ENCODE results near the gene WDHD1. TPM values are rescaled to one million over a fixed set of nuclear protein-coding genes. Genes with fewer than 3 reads are reported as not detected.

The WDHD1 gene
- total and polyA plus RNA-seq, 8 donors, result 0.29 to 15.6 (median 1.2) TPM; not detected in 1

GRCh38 chr14:54906075-54906474, 120.8 kb downstream of the WDHD1 start:
- TF ChIP-seq, protein P1, sequence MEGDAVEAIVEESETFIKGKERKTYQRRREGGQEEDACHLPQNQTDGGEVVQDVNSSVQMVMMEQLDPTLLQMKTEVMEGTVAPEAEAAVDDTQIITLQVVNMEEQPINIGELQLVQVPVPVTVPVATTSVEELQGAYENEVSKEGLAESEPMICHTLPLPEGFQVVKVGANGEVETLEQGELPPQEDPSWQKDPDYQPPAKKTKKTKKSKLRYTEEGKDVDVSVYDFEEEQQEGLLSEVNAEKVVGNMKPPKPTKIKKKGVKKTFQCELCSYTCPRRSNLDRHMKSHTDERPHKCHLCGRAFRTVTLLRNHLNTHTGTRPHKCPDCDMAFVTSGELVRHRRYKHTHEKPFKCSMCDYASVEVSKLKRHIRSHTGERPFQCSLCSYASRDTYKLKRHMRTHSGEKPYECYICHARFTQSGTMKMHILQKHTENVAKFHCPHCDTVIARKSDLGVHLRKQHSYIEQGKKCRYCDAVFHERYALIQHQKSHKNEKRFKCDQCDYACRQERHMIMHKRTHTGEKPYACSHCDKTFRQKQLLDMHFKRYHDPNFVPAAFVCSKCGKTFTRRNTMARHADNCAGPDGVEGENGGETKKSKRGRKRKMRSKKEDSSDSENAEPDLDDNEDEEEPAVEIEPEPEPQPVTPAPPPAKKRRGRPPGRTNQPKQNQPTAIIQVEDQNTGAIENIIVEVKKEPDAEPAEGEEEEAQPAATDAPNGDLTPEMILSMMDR (IDR thresholded peaks at IDR 0.05), result no peak
- no peak for TF ChIP-seq POLR2AphosphoS5 (IDR thresholded peaks at IDR 0.05)
- TF ChIP-seq POLR2A (IDR thresholded peaks at IDR 0.05), result no peak
- no peak for TF ChIP-seq EP300 (IDR thresholded peaks at IDR 0.05)
- DNase-seq, result no peak
- no peaks in the 10 kb centered on the region for H3K27me3 ChIP-seq
- H3K36me3 ChIP-seq, result no peaks in the 10 kb centered on the region
- H3K9me3 ChIP-seq, result no peaks in the 10 kb centered on the region
- H3K27ac ChIP-seq, result no peak overlapping the region
- H3K4me1 ChIP-seq, result peaks cover 4 to 15% (median 10%) of the 10 kb centered on the region in 4 donors
- no peak overlapping the region for H3K4me3 ChIP-seq
- intact Hi-C loops (cut with DNase I; ENCODE audit: low total_unique reads), result no loop called here

- H3K36me3 ChIP-seq, result no peaks in the 10 kb centered on the region
- H3K9me3 ChIP-seq, result no peaks in the 10 kb centered on the region
- peak within 1 kb of the TSS; percentile 85 to 98 (median 88) for H3K27ac ChIP-seq
- H3K27me3 ChIP-seq, result no peaks in the 10 kb centered on the region
- H3K4me1 ChIP-seq, result peaks cover 6 to 26% (median 20%) of the 10 kb centered on the region in 4 donors
- DNase-seq, result peak; percentile 86 to 94
- H3K4me3 ChIP-seq, result peak within 1 kb of the TSS; percentile 56 to 96 (median 74)
- WGBS, 5 donors, result 0 to 1% (median 1%) methylated on average over 37 to 83 of the region's 83 CpGs
- intact Hi-C loops (cut with DNase I; ENCODE audit: low total_unique reads), result no loop called here
- TF ChIP-seq EP300 (IDR thresholded peaks at IDR 0.05), result no peak
- peak in 1 of 4 donors; percentile 39 for TF ChIP-seq POLR2A (IDR thresholded peaks at IDR 0.05)
- TF ChIP-seq, protein P1 (IDR thresholded peaks at IDR 0.05), result peak in 4 of 7 experiments; percentile 13 to 57 (median 47)
- peak; percentile 4 to 94 (median 88) for TF ChIP-seq POLR2AphosphoS5 (IDR thresholded peaks at IDR 0.05)
Observed at GRCh38 chr14:54902521-54903420, 124.1 kb downstream of the WDHD1 start, which contains the start of gene GCH1. Gene GCH1, minus strand, starts transcription at chr14:54902826. Its CDS starts 163 bp downstream, at chr14:54902663.

- H3K4me3 ChIP-seq, result peak overlapping the region; percentile 56 to 96 (median 74)
- H3K9me3 ChIP-seq, result no peaks in the 10 kb centered on the region
- H3K4me1 ChIP-seq, result peaks cover 6 to 26% (median 20%) of the 10 kb centered on the region in 4 donors
- DNase-seq, result peak; percentile 82 to 89
- TF ChIP-seq POLR2AphosphoS5 (IDR thresholded peaks at IDR 0.05) (peak; percentile 37 to 66 (median 56)), POLR2A (IDR thresholded peaks at IDR 0.05) (no peak), EP300 (IDR thresholded peaks at IDR 0.05) (no peak)
- TF ChIP-seq, protein P1 (IDR thresholded peaks at IDR 0.05), result no peak
- WGBS, 5 donors, result 0 to 1% (median 0%) methylated on average over 7 to 37 of the region's 37 CpGs
- no peaks in the 10 kb centered on the region for H3K36me3 ChIP-seq
- intact Hi-C loops (cut with DNase I; ENCODE audit: low total_unique reads), result no loop called here
- no peaks in the 10 kb centered on the region for H3K27me3 ChIP-seq
- H3K27ac ChIP-seq, result peak overlapping the region; percentile 85 to 98 (median 88)
Observed at GRCh38 chr14:54902143-54902520, 124.8 kb downstream of the WDHD1 start.

- Histone ChIP-seq H3K27me3 (no peaks in the 10 kb centered on the region), H3K36me3 (no peaks in the 10 kb centered on the region), H3K27ac (peak overlapping the region; percentile 85 to 98 (median 88)), H3K9me3 (no peaks in the 10 kb centered on the region), H3K4me3 (peak overlapping the region; percentile 56 to 96 (median 74)), H3K4me1 (peaks cover 6 to 26% (median 20%) of the 10 kb centered on the region in 4 donors)
- intact Hi-C loops (cut with DNase I; ENCODE audit: low total_unique reads), result no loop called here
- WGBS, 5 donors, result 0 to 4% (median 1%) methylated on average over 20 to 42 of the region's 42 CpGs
- DNase-seq, result peak in 1 of 2 donors; percentile 37
- TF ChIP-seq EP300 (IDR thresholded peaks at IDR 0.05), result no peak
- TF ChIP-seq, protein P1 (IDR thresholded peaks at IDR 0.05), result no peak
- TF ChIP-seq POLR2A (IDR thresholded peaks at IDR 0.05), result no peak
- TF ChIP-seq POLR2AphosphoS5 (IDR thresholded peaks at IDR 0.05), result no peak
Observed at GRCh38 chr14:54901380-54902142, 125.3 kb downstream of the WDHD1 start.
